Activated CD8-positive, alpha-beta memory T cell treated with anti-CD3 and anti-CD28 coated beads for 36 hours (primary cell): ENCODE results near the gene PHTF2. TPM values are rescaled to one million over a fixed set of nuclear protein-coding genes. Genes with fewer than 3 reads are reported as not detected.
"Not testable (repeated sequence)": the region's sequence is repeated elsewhere in the genome, so short reads cannot be mapped to it uniquely, and the experiment has no call there.

Source experiments
- CTCF ChIA-PET: fragments of 350-600 bp; sonication (Branson Sonifier 250); formaldehyde crosslinking; loops from one replicate; lab custom pipeline; 2021; ENCODE audit warnings: antibody characterized with exemption; lab: Charles Lee
- POLR2A ChIA-PET: fragments of 350-600 bp; sonication (Branson Sonifier 250); formaldehyde crosslinking; loops from one replicate; lab custom pipeline; 2021; ENCODE audit warnings: antibody characterized with exemption; lab: Charles Lee
- total RNA-seq, 2 experiments: library from RNA; stranded (reverse); gene quantifications; one replicate each; pipeline ENCODE4 v1.2.3, GENCODE V29; 2021

The PHTF2 gene
- total RNA-seq, 2 experiments from 2014 or later = 39.4 to 46.0 TPM

DNA sequence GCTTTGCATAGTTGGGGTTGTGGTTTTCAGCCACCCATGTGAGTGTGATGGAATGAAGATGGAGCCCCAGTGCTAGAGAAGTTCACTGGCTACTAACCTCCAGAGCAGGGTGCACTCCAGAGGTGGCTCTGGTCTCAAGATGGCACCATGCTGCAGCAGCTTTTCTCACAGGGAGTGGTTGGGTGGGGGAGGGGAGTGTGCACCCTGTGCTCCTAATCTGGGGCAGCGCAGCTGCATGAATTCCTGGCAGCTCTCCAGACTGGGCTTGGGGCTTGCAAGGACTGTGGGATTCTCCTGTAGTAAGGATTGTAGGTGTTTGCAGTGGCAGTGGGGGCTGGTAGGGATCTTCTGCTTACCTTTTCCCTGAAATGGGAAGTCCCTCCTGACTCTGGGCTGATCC, 23.7 kb downstream of the PHTF2 start:
- POLR2A ChIA-PET = no interaction called here
- CTCF ChIA-PET = no interaction called here

DNA sequence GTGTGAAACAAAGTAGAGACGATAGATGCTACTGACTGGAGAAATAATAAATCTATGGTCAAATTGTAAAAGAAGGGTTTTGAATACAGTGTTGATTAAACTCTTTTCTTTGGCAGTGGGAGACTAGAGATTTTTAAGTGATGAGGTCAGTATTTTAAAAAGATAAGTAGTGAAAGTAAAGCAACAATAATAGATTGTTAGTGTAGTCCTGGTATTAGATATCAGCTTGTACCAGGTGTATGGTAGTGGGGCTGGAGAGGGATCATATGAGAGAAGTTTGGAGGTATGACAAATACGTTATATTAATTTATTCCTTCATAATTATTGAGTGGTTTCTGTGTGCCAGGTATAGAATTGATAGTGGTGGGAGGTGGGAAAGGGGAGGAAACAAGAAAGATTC, 25.2 kb downstream of the PHTF2 start:
- ChIA-PET POLR2A (no interaction called here), CTCF (no interaction called here)

- POLR2A ChIA-PET = no interaction called here
- CTCF ChIA-PET = no interaction called here
Measured at GRCh38 chr7:77824636-77825035, 26.1 kb downstream of the PHTF2 start.

DNA sequence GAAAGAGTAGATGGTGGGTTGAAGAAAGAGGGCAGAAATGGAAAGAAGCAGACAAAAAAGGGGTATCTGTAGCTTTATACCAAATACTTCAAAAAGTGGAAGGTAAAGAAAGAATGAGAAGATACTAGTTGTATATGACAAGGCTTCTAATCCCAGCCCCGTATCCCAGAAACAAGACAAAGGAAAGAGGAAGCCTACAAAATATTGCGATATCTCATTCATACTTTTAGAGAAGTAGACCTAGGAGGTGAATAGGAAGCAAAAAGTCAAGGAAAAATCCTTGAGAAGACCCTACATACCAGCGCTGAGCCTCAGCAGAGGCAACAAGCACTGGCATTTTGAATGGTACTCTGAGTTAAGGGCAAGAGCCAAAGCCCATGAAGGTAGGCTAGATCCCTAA, 26.6 kb downstream of the PHTF2 start:
- POLR2A ChIA-PET = no interaction called here

GRCh38 chr7:77826300-77826699, 27.7 kb downstream of the PHTF2 start:
- ChIA-PET POLR2A (no interaction called here), CTCF (no interaction called here)

More for the DNA sequence above, 26.6 kb downstream of the PHTF2 start:
- CTCF ChIA-PET = no interaction called here

GRCh38 chr7:77827999-77828398, 29.4 kb downstream of the PHTF2 start:
- POLR2A ChIA-PET = no interaction called here
- CTCF ChIA-PET = no interaction called here

DNA sequence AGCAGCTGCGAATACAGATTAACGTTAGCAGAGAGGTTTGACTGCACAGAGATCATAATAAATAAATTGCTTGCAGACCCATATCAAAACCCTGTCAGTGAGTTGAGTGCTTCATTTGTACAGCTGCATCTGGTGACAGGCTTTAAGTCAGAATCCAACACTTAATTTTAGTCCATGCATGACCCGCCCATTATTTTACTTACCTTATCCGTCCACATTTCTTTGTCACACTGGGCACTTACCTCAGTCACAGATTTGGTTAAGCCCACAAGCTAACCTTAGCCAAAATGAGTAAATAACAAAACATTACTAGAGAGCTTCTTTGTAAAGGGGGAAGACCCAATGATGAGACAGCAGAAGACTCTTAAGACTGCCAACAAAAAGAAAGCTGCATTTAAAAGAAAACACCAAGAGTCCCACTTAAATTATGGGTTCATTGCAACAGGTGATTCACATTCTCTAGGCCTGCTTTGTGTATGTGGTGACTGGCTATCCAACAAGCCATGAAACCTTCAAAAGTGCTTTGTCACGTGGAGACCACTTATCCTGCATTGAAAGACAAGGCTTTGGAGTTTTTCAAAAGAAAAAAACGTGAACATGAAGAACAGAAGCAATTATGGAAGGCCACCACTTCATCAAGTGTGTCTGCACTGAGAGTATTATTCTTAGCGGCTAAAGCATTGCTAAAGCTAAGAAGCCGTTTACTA, 32.2 kb downstream of the PHTF2 start:
- CTCF ChIA-PET = interaction anchor here (1.2 kb wide), 1 partner anchor 15 kb away, joined by 3 read pairs; no protein-coding TSS in a partner anchor

GRCh38 chr7:77831481-77831880, 32.9 kb downstream of the PHTF2 start:
- CTCF ChIA-PET = interaction anchor here (1.2 kb wide), 1 partner anchor 15 kb away, joined by 3 read pairs; no protein-coding TSS in a partner anchor
- POLR2A ChIA-PET = no interaction called here

More for the DNA sequence above, 32.2 kb downstream of the PHTF2 start:
- POLR2A ChIA-PET = no interaction called here

DNA sequence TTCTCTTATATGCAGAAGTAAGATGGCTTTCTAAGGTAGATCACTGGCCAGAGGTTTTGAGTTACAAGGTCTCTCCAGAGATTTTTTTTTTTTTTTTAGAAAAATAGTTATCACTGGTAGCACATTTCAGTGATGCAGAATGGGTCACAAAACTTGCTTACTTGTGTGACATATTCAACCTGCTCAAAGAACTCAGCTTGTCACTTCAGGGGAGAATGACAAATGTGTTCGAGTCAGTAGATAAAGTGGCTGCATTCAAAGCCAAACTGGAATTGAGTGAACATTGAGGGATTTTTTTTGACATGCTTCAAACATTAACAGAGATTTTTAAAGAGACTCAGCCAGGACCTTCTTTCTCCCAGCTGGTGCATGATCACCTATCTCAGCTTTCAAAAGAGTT, 33.4 kb downstream of the PHTF2 start:
- POLR2A ChIA-PET = no interaction called here

GRCh38 chr7:77833136-77833535, 34.6 kb downstream of the PHTF2 start:
- CTCF ChIA-PET = no interaction called here

More for the DNA sequence above, 33.4 kb downstream of the PHTF2 start:
- CTCF ChIA-PET = interaction anchor here (0.7 to 1.2 kb wide), 2 partner anchors 14 to 172 kb away, joined by 3 read pairs; no protein-coding TSS in a partner anchor

GRCh38 chr7:77836425-77836824, 37.9 kb downstream of the PHTF2 start:
- CTCF ChIA-PET, POLR2A ChIA-PET: not testable (repeated sequence)

More at GRCh38 chr7:77833136-77833535, 34.6 kb downstream of the PHTF2 start:
- POLR2A ChIA-PET = no interaction called here

DNA sequence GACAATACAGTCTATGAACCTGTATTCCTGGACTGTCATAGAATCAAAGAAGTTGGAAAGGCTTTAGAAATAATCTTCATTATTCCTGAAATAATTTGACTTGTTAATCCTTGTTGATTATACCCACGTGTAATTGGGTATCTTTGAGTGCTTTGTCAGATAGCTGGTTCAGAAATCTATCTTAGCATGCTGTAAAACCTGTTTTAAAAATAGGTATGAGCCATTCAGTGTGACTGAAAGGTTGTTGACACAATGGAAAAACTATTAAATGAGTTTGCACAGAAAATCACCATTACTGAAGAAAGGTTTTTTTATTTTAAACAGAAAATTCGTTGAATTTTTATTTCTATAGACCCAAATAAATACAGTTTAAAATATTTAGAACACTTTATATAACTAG, 38.7 kb downstream of the PHTF2 start:
- CTCF ChIA-PET = interaction anchor here (0.7 kb wide), 1 partner anchor 66 kb away, joined by 3 read pairs; no protein-coding TSS in a partner anchor

GRCh38 chr7:77837966-77838365, 39.4 kb downstream of the PHTF2 start:
- CTCF ChIA-PET = no interaction called here
- POLR2A ChIA-PET = no interaction called here

More for the DNA sequence above, 38.7 kb downstream of the PHTF2 start:
- POLR2A ChIA-PET = no interaction called here

DNA sequence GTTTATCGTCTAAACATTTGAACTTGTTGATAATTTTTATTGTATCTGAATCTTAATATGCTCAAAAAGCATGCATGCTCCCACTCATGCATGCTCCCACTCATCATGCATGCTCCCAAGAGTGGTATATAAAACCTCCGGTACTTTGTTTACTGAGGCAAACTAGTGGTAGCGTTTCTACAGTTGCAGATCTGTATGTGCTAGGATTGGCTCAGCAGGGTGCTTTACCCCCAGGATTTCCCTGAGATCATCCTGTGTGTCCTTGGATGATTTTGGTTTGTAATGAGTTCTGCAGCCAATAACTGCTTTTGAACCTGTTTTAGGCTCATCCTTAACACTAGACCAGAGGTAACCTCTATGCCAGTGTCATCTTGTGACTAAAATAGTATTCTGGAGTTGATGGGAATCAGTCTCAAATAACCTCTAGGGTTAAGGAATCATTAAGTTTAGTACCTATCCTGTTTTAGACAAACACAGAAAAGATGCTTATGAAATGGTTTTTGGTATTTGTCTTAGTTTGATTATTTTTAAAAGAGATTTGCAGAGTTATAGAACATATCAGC, 40.4 kb downstream of the PHTF2 start:
- CTCF ChIA-PET = no interaction called here
- POLR2A ChIA-PET = no interaction called here

- ChIA-PET POLR2A (no interaction called here), CTCF (no interaction called here)
Measured at GRCh38 chr7:77839919-77840318, 41.3 kb downstream of the PHTF2 start.

GRCh38 chr7:77843194-77843593, 44.6 kb downstream of the PHTF2 start:
- POLR2A ChIA-PET = no interaction called here
- CTCF ChIA-PET = no interaction called here

DNA sequence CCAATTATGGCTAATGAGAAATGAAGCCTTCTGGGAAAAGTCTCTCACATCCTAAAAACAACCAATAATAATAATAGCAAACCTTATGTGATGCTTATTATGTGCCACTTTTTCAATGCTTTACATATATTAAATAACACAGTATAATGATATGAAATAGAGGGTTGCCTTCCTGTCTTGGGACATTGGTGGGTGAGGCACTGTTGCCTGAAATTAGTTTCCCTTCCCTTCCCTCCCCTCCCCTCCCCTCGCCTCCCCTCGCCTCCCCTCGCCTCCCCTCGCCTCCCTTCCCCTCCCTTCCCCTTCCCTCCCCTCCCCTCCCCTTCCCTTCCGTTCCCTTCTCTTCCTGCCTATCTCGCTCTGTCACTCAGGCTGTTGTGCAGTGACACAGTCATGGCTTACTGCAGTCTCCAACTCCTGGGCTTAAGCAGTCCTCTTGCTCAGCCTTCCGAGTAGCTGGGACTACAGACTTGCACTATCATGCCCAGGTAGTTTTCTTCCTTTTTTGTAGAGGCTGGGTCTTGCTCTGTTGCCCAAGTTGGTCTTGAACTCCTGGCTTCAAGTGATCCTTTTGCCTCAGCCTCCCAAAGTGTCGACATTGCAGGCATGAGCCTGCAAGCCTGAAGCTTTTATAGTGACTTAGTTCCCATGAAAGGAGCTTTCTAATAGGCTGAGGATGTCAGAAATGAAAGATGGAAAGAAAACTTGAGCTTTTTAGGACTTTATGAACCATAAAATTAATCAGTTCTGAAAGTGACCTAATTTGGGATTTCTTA, 47.9 kb downstream of the PHTF2 start:
- CTCF ChIA-PET = interaction anchor here (0.9 to 1.7 kb wide), 2 partner anchors 11 to 15 kb away, joined by 3 read pairs; no protein-coding TSS in a partner anchor

DNA sequence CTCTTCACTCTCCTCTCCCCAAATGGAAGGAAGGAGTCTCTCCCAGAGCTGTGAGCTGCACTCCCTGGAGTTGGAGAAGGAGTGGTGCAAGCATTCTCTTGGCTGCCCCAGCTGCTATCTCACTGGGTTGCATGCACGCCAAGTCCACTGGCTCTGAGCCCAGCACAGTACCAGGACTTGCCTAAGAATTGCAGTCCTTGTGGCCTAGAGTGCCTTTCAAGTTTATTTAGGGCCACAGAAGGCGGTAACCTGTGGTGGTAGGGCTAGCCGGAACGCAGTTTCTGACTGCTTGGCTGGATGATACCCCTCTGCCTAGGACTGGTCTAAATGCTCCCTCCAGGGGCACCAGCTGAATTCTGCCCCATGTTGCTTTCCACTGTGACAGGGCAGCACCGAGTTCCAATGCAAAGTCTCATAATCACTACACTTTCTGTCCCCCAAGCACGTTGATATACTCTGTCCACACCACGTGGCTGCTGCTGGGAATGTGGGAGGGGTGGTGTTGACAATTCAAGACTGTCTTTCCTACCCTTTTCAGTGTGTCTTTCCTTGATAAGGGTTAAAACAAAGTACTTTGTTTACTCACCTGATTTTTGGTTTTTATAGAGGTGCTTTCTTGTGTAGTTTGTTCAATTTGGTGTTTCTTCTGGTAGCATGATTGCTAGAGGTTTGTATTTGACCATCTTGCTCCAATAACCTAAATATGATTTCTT, 57.0 kb downstream of the PHTF2 start:
- ChIA-PET CTCF (no interaction called here), POLR2A (no interaction called here)

More for the DNA sequence above, 47.9 kb downstream of the PHTF2 start:
- POLR2A ChIA-PET = no interaction called here

DNA sequence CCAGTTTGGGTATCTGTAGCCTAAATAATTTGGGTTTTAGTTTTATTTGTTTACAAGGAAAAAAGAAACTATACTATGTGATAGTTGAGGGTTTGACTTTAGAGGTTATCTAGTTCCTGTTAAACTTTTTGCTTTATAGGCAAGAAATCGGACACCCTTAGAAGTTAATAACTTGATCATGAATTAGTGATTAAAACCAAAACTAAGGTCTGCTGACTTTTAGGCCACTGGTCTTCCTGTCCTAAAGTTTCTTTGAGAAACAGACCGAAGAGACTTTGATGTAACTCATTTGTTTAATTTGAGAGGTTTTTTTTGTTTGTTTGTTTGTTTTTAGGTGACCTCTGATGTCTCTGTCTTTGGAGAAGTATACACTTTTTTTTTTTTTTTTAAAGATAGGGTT, 59.7 kb downstream of the PHTF2 start:
- ChIA-PET POLR2A (no interaction called here), CTCF (no interaction called here)
